CD14-positive monocyte (primary cell): ENCODE measurements around the gene NVL. TPM values are rescaled to one million over a fixed set of nuclear protein-coding genes. Genes with fewer than 3 reads are reported as not detected.

Experiments used
- DNase-seq, 3 donors: peaks; one replicate each; pipeline ENCODE4 v3.0.0-alpha.2; 2011 to 2022
- H2AFZ ChIP-seq: 2 replicates; pipeline ENCODE4 v1.6.0; 2012; ENCODE audit warnings: mild to moderate bottlenecking, low read depth, low read length, inconsistent platforms; ENCODE audit not compliant: insufficient read depth, poor library complexity, severe bottlenecking
- H3K27ac ChIP-seq, 2 donors: 1 replicate in 1 of 2; 2 replicates in 1 of 2; pipeline ENCODE4 v1.5.1; 2012 to 2013; ENCODE audit warnings: low read length in 2 of 2, control low read depth in 1 of 2, inconsistent platforms in 1 of 2, low read depth in 1 of 2, mild to moderate bottlenecking in 1 of 2
- H3K27me3 ChIP-seq, 2 donors: one replicate each; pipeline versions ENCODE4 v1.6.0 to v1.6.1; 2011 to 2013; ENCODE audit warnings: low read length in 2 of 2; ENCODE audit not compliant: control insufficient read depth in 2 of 2, insufficient read depth in 2 of 2
- H3K36me3 ChIP-seq, 2 donors: replicated peaks in 1 of 2; 1 replicate in 1 of 2; 2 replicates in 1 of 2; pipeline versions ENCODE4 v1.5.1 to v1.6.1; 2012 to 2013; ENCODE audit warnings: low read length in 2 of 2, control low read depth in 1 of 2, inconsistent platforms in 1 of 2, mild to moderate bottlenecking in 1 of 2; ENCODE audit not compliant: insufficient read depth in 2 of 2, control insufficient read depth in 1 of 2
- H3K4me1 ChIP-seq, 2 donors: 1 replicate in 1 of 2; 2 replicates in 1 of 2; pipeline versions ENCODE4 v1.5.1 to v1.6.1; 2012 to 2013; ENCODE audit warnings: low read length in 2 of 2, control low read depth in 1 of 2, inconsistent platforms in 1 of 2, mild to moderate bottlenecking in 1 of 2, moderate library complexity in 1 of 2; ENCODE audit not compliant: insufficient read depth in 2 of 2, control insufficient read depth in 1 of 2
- H3K4me2 ChIP-seq: replicated peaks from 2 replicates; pipeline ENCODE3; 2012; ENCODE audit warnings: low read length, moderate library complexity, mild to moderate bottlenecking; ENCODE audit not compliant: poor library complexity, severe bottlenecking; ENCODE audit errors: extremely low read depth
- H3K4me3 ChIP-seq, 3 experiments: fragments of 200-600 bp in 1 of 3; sonication (generic) in 1 of 3; replicated peaks in 1 of 3; 1 replicate in 2 of 3; 2 replicates in 1 of 3; pipeline ENCODE4 v1.5.1; 2011 to 2013; ENCODE audit warnings: low read length in 3 of 3, mild to moderate bottlenecking in 3 of 3, control low read depth in 2 of 3, low read depth in 2 of 3, inconsistent platforms in 1 of 3, moderate library complexity in 1 of 3
- H3K79me2 ChIP-seq: 2 replicates; pipeline ENCODE4 v1.6.0; 2012; ENCODE audit warnings: mild to moderate bottlenecking, control low read depth, inconsistent platforms, low read length, moderate library complexity; ENCODE audit not compliant: insufficient read depth
- H3K9ac ChIP-seq: 2 replicates; pipeline ENCODE4 v1.6.0; 2017; ENCODE audit warnings: low read length, mild to moderate bottlenecking; ENCODE audit not compliant: insufficient read depth, poor library complexity, severe bottlenecking
- H3K9me3 ChIP-seq, 2 donors: replicated peaks in 1 of 2; 1 replicate in 1 of 2; 2 replicates in 1 of 2; pipeline versions ENCODE4 v1.5.1 to v1.6.1; 2012 to 2013; ENCODE audit warnings: low read length in 2 of 2, control low read depth in 1 of 2; ENCODE audit not compliant: control insufficient read depth in 1 of 2, insufficient read depth in 1 of 2
- H4K20me1 ChIP-seq: 2 replicates; pipeline ENCODE4 v1.6.0; 2012; ENCODE audit warnings: mild to moderate bottlenecking, low read length, control low read depth, moderate library complexity; ENCODE audit not compliant: insufficient read depth
- H3K27ac Mint-ChIP-seq, 7 donors: one replicate each; pipeline ENCODE4 v1.8.0; 2020; ENCODE audit warnings: mild to moderate bottlenecking in 7 of 7, mixed read lengths in 7 of 7, moderate library complexity in 6 of 7, inconsistent platforms in 2 of 7
- H3K27me3 Mint-ChIP-seq, 3 donors: one replicate each; pipeline ENCODE4 v1.8.0; 2021 to 2022; ENCODE audit warnings: low read depth in 3 of 3, mild to moderate bottlenecking in 3 of 3, mixed read lengths in 3 of 3, moderate library complexity in 3 of 3, inconsistent platforms in 1 of 3
- H3K36me3 Mint-ChIP-seq, 2 donors: one replicate each; pipeline ENCODE4 v1.8.0; 2020; ENCODE audit warnings: mixed read lengths in 2 of 2, inconsistent platforms in 1 of 2, mild to moderate bottlenecking in 1 of 2
- H3K4me1 Mint-ChIP-seq: one replicate; pipeline ENCODE4 v1.8.0; 2020; ENCODE audit warnings: mild to moderate bottlenecking, mixed read lengths
- H3K4me3 Mint-ChIP-seq, 2 donors: one replicate each; pipeline ENCODE4 v1.8.0; 2020; ENCODE audit warnings: mild to moderate bottlenecking in 2 of 2, mixed read lengths in 2 of 2, moderate library complexity in 1 of 2
- H3K9me3 Mint-ChIP-seq, 7 donors: one replicate each; pipeline ENCODE4 v1.8.0; 2020 to 2022; ENCODE audit warnings: mixed read lengths in 7 of 7, mild to moderate bottlenecking in 6 of 7, moderate library complexity in 6 of 7, inconsistent platforms in 2 of 7
- WGBS: methylation state at CpG from one replicate; pipeline ENCODE4 v1.1.5; 2013; ENCODE audit warnings: missing lambda C conversion rate; ENCODE audit not compliant: insufficient coverage; 5-methylcytosine and 5-hydroxymethylcytosine counted together
- intact Hi-C, 2 donors: fragments of 100-400 bp; cut with micrococcal nuclease; formaldehyde crosslinking; loops; one replicate each; pipeline versions ENCODE4 v1.15.0 to v1.15.1; 2023
- polyA plus RNA-seq, 3 donors: library from polyadenylated mRNA; depleted of rRNA in 1 of 3; unstranded in 2 of 3; stranded (reverse) in 1 of 3; fragments of 300-500 nt in 2 of 3; fragments of >200 nt in 1 of 3; fragmentation: Illumina TruSeq in 2 of 3; gene quantifications; 1 replicate in 2 of 3; 2 replicates in 1 of 3; pipeline ENCODE4 v1.2.3, GENCODE V29; 2012 to 2021
- TF ChIP-seq, protein P1 (sequence below): fragments of 200-600 bp; IDR thresholded peaks from one replicate; pipeline ENCODE4 v1.8.0; 2022; ENCODE audit warnings: antibody characterized with exemption, mild to moderate bottlenecking

NVL gene
- polyA plus RNA-seq, 3 donors: 8.4 to 12.6 (median 9.6) TPM

DNA sequence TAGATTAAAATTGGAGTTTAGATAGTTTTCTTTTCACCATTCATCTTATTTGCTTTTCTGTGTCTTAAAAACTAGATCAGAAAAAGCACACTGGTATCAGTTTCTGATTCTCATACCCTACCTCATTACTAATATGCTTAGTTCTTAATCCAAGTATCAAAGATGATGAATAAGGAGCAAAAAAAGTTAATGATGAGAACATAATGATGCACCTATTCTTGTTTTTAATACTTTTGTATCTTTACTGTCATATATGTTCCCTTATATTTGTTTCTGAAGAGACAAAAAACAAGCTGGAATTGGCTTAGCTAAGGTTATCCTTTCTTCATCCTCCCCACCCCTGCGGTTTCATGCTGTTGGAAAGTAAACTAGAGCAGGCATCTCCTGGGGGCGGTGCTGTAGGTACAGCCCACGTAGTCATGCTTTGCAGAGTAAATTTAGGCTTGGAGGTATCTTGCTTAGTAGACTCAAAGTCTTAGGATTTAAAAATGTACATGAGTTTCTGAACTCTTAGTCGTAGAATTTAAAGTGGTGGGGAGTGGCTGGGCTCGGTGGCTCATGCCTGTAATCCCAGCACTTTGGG lies 43.1 kb upstream of the NVL start:
- Histone ChIP-seq H3K9me3 (no peaks in the 10 kb centered on the region), H3K27me3 (no peaks in the 10 kb centered on the region), H3K9ac (no peak overlapping the region), H3K27ac (no peak overlapping the region), H4K20me1 (peaks cover 74% of the 10 kb centered on the region), H3K4me3 (no peak overlapping the region), H3K4me2 (no peak overlapping the region), H2AFZ (no peak overlapping the region), H3K36me3 (peaks cover 78 to 92% of the 10 kb centered on the region in 2 donors), H3K4me1 (peaks cover 19 to 24% of the 10 kb centered on the region in 2 donors), H3K79me2 (peaks cover 83% of the 10 kb centered on the region)
- TF ChIP-seq, protein P1, sequence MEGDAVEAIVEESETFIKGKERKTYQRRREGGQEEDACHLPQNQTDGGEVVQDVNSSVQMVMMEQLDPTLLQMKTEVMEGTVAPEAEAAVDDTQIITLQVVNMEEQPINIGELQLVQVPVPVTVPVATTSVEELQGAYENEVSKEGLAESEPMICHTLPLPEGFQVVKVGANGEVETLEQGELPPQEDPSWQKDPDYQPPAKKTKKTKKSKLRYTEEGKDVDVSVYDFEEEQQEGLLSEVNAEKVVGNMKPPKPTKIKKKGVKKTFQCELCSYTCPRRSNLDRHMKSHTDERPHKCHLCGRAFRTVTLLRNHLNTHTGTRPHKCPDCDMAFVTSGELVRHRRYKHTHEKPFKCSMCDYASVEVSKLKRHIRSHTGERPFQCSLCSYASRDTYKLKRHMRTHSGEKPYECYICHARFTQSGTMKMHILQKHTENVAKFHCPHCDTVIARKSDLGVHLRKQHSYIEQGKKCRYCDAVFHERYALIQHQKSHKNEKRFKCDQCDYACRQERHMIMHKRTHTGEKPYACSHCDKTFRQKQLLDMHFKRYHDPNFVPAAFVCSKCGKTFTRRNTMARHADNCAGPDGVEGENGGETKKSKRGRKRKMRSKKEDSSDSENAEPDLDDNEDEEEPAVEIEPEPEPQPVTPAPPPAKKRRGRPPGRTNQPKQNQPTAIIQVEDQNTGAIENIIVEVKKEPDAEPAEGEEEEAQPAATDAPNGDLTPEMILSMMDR: no peak
- no peak for DNase-seq
- peaks cover 79 to 98% of the 10 kb centered on the region in 2 donors for H3K36me3 Mint-ChIP-seq
- no peak overlapping the region for H3K4me3 Mint-ChIP-seq
- H3K27me3 Mint-ChIP-seq: peaks cover 0 to 2% (median 0%) of the 10 kb centered on the region in 3 donors
- 100% methylated on average over 2 of the region's 5 CpGs for WGBS
- no peaks in the 10 kb centered on the region for H3K9me3 Mint-ChIP-seq
- peaks cover 28% of the 10 kb centered on the region for H3K4me1 Mint-ChIP-seq
- peak overlapping the region in 2 of 7 donors; percentile 54 to 68 for H3K27ac Mint-ChIP-seq
- intact Hi-C loops: loop anchor here in 1 of 2 donors (5.0 kb wide), 1 partner anchor 44 kb away; no protein-coding TSS in a partner anchor

DNA sequence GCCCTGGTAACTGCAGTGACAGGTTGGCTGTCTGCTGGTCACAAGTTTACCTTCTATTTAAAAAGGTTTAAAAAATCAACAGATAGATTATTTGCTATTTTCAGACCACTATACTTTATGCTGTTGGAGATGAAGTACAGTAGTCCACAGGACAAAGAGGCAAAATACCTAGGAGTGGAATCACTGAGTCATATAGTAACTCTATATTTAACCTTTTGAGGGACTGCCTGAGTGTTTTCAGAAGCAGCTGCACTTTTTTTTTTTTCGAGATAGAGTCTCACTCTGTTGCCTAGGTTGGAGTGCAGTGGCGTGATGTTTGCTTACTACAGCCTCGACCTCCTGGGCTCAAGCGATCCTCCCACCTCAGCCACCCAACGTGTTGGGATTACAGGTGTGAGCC lies 38.4 kb upstream of the NVL start:
- peaks cover 76 to 97% of the 10 kb centered on the region in 2 donors for H3K36me3 Mint-ChIP-seq

More for the DNA sequence above, 38.4 kb upstream of the NVL start:
- DNase-seq: no peak
- Mint-ChIP-seq H3K27ac (no peak overlapping the region), H3K4me1 (peaks cover 2% of the 10 kb centered on the region), H3K27me3 (no peaks in the 10 kb centered on the region), H3K9me3 (no peaks in the 10 kb centered on the region), H3K4me3 (no peak overlapping the region)
- TF ChIP-seq, protein P1: no peak
- Histone ChIP-seq H4K20me1 (peaks cover 90% of the 10 kb centered on the region), H3K9ac (no peak overlapping the region), H3K4me2 (no peak overlapping the region), H3K9me3 (no peaks in the 10 kb centered on the region), H3K4me1 (no peaks in the 10 kb centered on the region), H2AFZ (no peak overlapping the region), H3K36me3 (peaks cover 79 to 100% of the 10 kb centered on the region in 2 donors), H3K4me3 (no peak overlapping the region), H3K27ac (no peak overlapping the region), H3K27me3 (no peaks in the 10 kb centered on the region), H3K79me2 (peaks cover 100% of the 10 kb centered on the region)
- intact Hi-C loops: no loop called here
- WGBS: no CpG with 5 or more reads among the region's 5 CpGs
